K562 (cell line): ENCODE results near the gene GPR3. TPM values are rescaled to one million over a fixed set of nuclear protein-coding genes. Genes with fewer than 3 reads are reported as not detected.

ENCODE experiments used
- ARHGAP35 ChIP-seq: fragments of 450-650 bp; IDR thresholded peaks from 2 replicates; pipeline ENCODE4 v1.6.1; 2018; ENCODE audit not compliant: partially characterized antibody
- CBFA2T3 ChIP-seq: fragments of 450-650 bp; IDR thresholded peaks from 2 replicates; pipeline ENCODE4 v1.6.1; 2017
- CC2D1A ChIP-seq: fragments of 450-650 bp; IDR thresholded peaks from 2 replicates; pipeline ENCODE4 v1.6.1; 2017; ENCODE audit warnings: mild to moderate bottlenecking
- ETS2 ChIP-seq: IDR thresholded peaks from 2 replicates; pipeline ENCODE4 v1.6.1; 2016; ENCODE audit warnings: borderline replicate concordance, missing genetic modification characterization, mild to moderate bottlenecking, moderate library complexity, missing compliant biosample characterization; ENCODE audit not compliant: poor library complexity, severe bottlenecking
- HDAC2 ChIP-seq: fragments of 450-650 bp; IDR thresholded peaks from 2 replicates; pipeline ENCODE4 v1.6.1; 2016; ENCODE audit warnings: mild to moderate bottlenecking
- MTF1 ChIP-seq: fragments of 250-450 bp; sonication (Bioruptor Pico); IDR thresholded peaks from 2 replicates; pipeline ENCODE4 v1.9.0; 2021; ENCODE audit warnings: moderate library complexity, mild to moderate bottlenecking, inconsistent platforms, borderline replicate concordance
- NCOA2 ChIP-seq, 2 experiments: fragments of 450-650 bp; IDR thresholded peaks; 2 replicates each; pipeline ENCODE4 v1.6.1; 2018; ENCODE audit warnings: mild to moderate bottlenecking in 2 of 2, moderate library complexity in 1 of 2; ENCODE audit not compliant: partially characterized antibody in 2 of 2
- POU5F1 ChIP-seq: fragments of 150-350 bp; IDR thresholded peaks from 2 replicates; pipeline ENCODE4 v1.6.1; 2014; ENCODE audit warnings: borderline replicate concordance, low read length, low read depth, mild to moderate bottlenecking; ENCODE audit not compliant: partially characterized antibody
- RUNX1 ChIP-seq: sonication (generic); IDR thresholded peaks from 2 replicates; pipeline ENCODE4 v1.6.1; 2016; ENCODE audit warnings: antibody characterized with exemption, low read depth
- SETDB1 ChIP-seq: IDR thresholded peaks from one replicate; pipeline ENCODE4 v1.6.1; 2012; ENCODE audit warnings: low read length, control low read depth, inconsistent platforms
- SMAD2 ChIP-seq: fragments of 150-350 bp; IDR thresholded peaks from 2 replicates; pipeline ENCODE4 v1.6.1; 2014; ENCODE audit warnings: low read depth, mild to moderate bottlenecking, low read length
- STAG1 ChIP-seq: sonication (generic); formaldehyde crosslinking; IDR thresholded peaks from 2 replicates; pipeline ENCODE4 v1.5.0; 2020; ENCODE audit warnings: missing genetic modification reagents, borderline replicate concordance
- ZNF24 ChIP-seq: fragments of 450-650 bp; IDR thresholded peaks from 2 replicates; pipeline ENCODE4 v1.6.1; 2016
- ZNF561 ChIP-seq: fragments of 450-650 bp; formaldehyde crosslinking; conservative IDR thresholded peaks from 2 replicates; pipeline ENCODE4 v1.4.0; 2020; ENCODE audit warnings: mild to moderate bottlenecking, moderate library complexity
- ZNF695 ChIP-seq: fragments of 450-650 bp; formaldehyde crosslinking; IDR thresholded peaks from 2 replicates; pipeline ENCODE4 v1.4.0; 2020; ENCODE audit warnings: mild to moderate bottlenecking, moderate library complexity
- ZNF785 ChIP-seq: fragments of 250-450 bp; sonication (Bioruptor Pico); IDR thresholded peaks from 2 replicates; pipeline ENCODE4 v1.4.0; 2020; ENCODE audit warnings: mild to moderate bottlenecking
- polyA plus RNA-seq, 8 experiments: library from polyadenylated mRNA; depleted of rRNA in 4 of 8; stranded (reverse) in 5 of 8; unstranded in 3 of 8; fragments of >200 nt; fragmentation: Nextera tagmentation in 2 of 8; fragmentation: Illumina TruSeq in 1 of 8; extraction: Ambion mirVana in 2 of 8; extraction: Trizol in 1 of 8; gene quantifications; 2 replicates each; pipeline versions ENCODE4 v1.2.1 to v1.2.3, GENCODE V29; 2011 to 2014; ENCODE audit warnings: inconsistent platforms in 1 of 8, missing spikeins in 1 of 8
- total RNA-seq, 7 experiments: library from RNA; depleted of rRNA in 6 of 7; stranded (reverse); fragments of >200 nt in 6 of 7; fragmentation: Illumina TruSeq in 2 of 7; extraction: Trizol in 2 of 7; gene quantifications; 2 replicates each; pipeline versions ENCODE4 v1.2.1 to v1.2.3, GENCODE V29; 2011 to 2021; ENCODE audit warnings: low replicate concordance in 1 of 7
- TF ChIP-seq, protein P1 (sequence below): sonication (generic); formaldehyde crosslinking; IDR thresholded peaks from 2 replicates; pipeline ENCODE4 v1.9.0; 2022; ENCODE audit warnings: mild to moderate bottlenecking, missing genetic modification reagents
- TF ChIP-seq, protein P2 (sequence below): fragments of 250-450 bp; sonication (Bioruptor Pico); IDR thresholded peaks from 2 replicates; pipeline ENCODE4 v1.6.1; 2021; ENCODE audit warnings: mild to moderate bottlenecking
- TF ChIP-seq, protein P3 (sequence below): fragments of 450-650 bp; conservative IDR thresholded peaks from 2 replicates; pipeline ENCODE4 v1.6.1; 2016; ENCODE audit warnings: missing genetic modification characterization, low read depth, mild to moderate bottlenecking, missing compliant biosample characterization, moderate library complexity
- TF ChIP-seq, protein P4 (sequence below): fragments of 250-450 bp; sonication (Bioruptor Pico); IDR thresholded peaks from 2 replicates; pipeline ENCODE4 v1.4.0; 2020; ENCODE audit warnings: mild to moderate bottlenecking
- TF ChIP-seq, protein P5 (sequence below), 2 experiments: fragments of 200-800 bp in 1 of 2; sonication (Bioruptor generic) in 1 of 2; sonication (generic) in 1 of 2; formaldehyde crosslinking in 1 of 2; IDR thresholded peaks in 1 of 2; conservative IDR thresholded peaks in 1 of 2; 2 replicates each; pipeline versions ENCODE4 v1.5.0 to v1.6.1; 2016 to 2020; ENCODE audit warnings: missing compliant biosample characterization in 1 of 2, missing genetic modification characterization in 1 of 2, missing genetic modification reagents in 1 of 2

The GPR3 gene
- total and polyA plus RNA-seq, 9 of the 15 experiments (the other 6 are each of a cell fraction or from before 2014, with no cell fraction given), result 0.24 to 11.5 (median 3.7) TPM

DNA sequence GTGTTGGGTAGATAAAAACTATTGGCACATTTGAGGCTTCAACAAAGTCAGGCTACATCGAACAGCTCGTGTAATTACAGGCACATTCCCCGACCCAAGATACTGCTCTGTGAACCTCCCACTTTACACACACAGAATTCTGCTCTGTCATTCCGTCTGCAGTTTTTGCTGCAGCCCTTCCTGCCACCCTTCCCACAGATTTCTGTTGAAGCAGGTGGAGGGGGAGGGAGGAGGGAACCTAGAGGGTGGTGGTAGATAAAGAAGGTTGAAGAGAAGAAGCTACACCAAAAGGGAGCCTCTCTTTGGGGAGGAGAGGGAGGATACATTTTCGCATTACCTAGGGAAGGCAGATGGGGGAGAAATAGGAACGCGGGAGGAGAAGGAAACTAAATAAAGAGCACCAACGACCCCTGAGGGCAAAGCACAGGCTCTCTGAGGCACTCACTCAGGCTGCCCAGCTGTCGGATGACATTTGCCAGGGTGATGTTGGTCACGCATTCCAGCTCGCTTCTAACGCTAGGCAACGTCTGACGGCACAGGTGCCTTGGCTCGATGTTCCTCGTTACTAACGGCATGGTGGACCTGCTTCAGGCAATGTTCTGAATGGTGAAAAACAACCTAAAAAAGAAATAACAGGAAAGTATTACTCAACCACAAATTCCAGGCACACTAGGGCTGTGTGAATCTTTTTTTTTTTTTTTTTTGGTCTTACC lies 36.0 kb downstream of the GPR3 start (continued):
- TF ChIP-seq, protein P1, sequence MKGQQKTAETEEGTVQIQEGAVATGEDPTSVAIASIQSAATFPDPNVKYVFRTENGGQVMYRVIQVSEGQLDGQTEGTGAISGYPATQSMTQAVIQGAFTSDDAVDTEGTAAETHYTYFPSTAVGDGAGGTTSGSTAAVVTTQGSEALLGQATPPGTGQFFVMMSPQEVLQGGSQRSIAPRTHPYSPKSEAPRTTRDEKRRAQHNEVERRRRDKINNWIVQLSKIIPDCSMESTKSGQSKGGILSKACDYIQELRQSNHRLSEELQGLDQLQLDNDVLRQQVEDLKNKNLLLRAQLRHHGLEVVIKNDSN, result no peak; the same call in 1 of the 2 replicates
- TF ChIP-seq, protein P2, sequence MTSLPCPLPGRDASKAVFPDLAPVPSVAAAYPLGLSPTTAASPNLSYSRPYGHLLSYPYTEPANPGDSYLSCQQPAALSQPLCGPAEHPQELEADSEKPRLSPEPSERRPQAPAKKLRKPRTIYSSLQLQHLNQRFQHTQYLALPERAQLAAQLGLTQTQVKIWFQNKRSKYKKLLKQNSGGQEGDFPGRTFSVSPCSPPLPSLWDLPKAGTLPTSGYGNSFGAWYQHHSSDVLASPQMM (CRISPR knock-in tag), result no peak
- TF ChIP-seq, protein P3, sequence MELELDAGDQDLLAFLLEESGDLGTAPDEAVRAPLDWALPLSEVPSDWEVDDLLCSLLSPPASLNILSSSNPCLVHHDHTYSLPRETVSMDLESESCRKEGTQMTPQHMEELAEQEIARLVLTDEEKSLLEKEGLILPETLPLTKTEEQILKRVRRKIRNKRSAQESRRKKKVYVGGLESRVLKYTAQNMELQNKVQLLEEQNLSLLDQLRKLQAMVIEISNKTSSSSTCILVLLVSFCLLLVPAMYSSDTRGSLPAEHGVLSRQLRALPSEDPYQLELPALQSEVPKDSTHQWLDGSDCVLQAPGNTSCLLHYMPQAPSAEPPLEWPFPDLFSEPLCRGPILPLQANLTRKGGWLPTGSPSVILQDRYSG (tag), result no peak
- TF ChIP-seq ZNF695 (no peak), RUNX1 (0 out of 2 replicates have a peak, but pooled peaks have one; percentile 27), SMAD2 (no peak), CBFA2T3 (peak; percentile 91), ETS2 (tag) (no peak), ARHGAP35 (no peak), SETDB1 (no peak), ZNF785 (CRISPR knock-in tag) (no peak), ZNF24 (0 out of 2 replicates have a peak, but pooled peaks have one; percentile 25), MTF1 (CRISPR knock-in tag) (no peak), NCOA2 (IDR thresholded peaks at IDR 0.05; ENCODE audit: partially characterized antibody in 2 of 2) (no peak), POU5F1 (no peak), ZNF561 (CRISPR knock-in tag) (no peak), STAG1 (no peak), CC2D1A (peak; percentile 59; the same call in 1 of the 2 replicates), HDAC2 (peak; percentile 98)
- TF ChIP-seq, protein P4, sequence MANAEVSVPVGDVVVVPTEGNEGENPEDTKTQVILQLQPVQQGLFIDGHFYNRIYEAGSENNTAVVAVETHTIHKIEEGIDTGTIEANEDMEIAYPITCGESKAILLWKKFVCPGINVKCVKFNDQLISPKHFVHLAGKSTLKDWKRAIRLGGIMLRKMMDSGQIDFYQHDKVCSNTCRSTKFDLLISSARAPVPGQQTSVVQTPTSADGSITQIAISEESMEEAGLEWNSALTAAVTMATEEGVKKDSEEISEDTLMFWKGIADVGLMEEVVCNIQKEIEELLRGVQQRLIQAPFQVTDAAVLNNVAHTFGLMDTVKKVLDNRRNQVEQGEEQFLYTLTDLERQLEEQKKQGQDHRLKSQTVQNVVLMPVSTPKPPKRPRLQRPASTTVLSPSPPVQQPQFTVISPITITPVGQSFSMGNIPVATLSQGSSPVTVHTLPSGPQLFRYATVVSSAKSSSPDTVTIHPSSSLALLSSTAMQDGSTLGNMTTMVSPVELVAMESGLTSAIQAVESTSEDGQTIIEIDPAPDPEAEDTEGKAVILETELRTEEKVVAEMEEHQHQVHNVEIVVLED (CRISPR knock-in tag), result no peak
- TF ChIP-seq, protein P5, sequence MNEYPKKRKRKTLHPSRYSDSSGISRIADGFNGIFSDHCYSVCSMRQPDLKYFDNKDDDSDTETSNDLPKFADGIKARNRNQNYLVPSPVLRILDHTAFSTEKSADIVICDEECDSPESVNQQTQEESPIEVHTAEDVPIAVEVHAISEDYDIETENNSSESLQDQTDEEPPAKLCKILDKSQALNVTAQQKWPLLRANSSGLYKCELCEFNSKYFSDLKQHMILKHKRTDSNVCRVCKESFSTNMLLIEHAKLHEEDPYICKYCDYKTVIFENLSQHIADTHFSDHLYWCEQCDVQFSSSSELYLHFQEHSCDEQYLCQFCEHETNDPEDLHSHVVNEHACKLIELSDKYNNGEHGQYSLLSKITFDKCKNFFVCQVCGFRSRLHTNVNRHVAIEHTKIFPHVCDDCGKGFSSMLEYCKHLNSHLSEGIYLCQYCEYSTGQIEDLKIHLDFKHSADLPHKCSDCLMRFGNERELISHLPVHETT (CRISPR knock-in tag; conservative IDR thresholded peaks at IDR 0.05 in 1 of 2, IDR thresholded peaks at IDR 0.05 in 1 of 2), result peak in 1 of 2 experiments; percentile 73; a peak in 2 of 4 replicates
